Measurements from ENCODE around the gene RAP1B.

The RAP1B gene

GRCh38 chr12:68611094-68611805, 551 bp downstream of the RAP1B start:
- DNase-seq (ENCODE audit: insufficient read length, low spot score), result peak; percentile 28
- FAIRE-seq, result no peak

DNA sequence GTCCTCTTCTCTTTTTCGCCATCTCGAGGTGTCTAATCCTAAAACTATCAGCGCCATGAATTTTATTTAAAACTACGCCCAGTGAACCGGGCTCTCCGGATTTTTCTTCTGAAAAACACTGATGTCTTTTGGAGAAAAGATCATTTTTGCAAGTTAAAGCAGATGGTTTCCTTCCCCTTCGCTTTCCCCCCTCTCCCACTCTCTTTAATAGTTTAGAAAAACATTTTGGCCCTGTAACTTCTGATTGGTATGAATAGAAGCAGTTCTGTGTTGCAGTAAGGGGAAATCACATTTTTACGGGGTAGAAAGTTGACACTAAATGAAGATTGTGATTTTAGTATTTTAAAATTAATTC, 1.1 kb downstream of the RAP1B start:
- no peak for FAIRE-seq

GRCh38 chr12:68612202-68612601, 1.5 kb downstream of the RAP1B start:
- FAIRE-seq, result no peak
- DNase-seq (ENCODE audit: insufficient read length, low spot score), result no peak

More for the DNA sequence above, 1.1 kb downstream of the RAP1B start:
- DNase-seq (ENCODE audit: insufficient read length, low spot score), result no peak

GRCh38 chr12:68612697-68613096, 2.0 kb downstream of the RAP1B start:
- DNase-seq (ENCODE audit: insufficient read length, low spot score), result no peak
- FAIRE-seq, result peak; percentile 91

- DNase-seq (ENCODE audit: insufficient read length, low spot score) (no peak), FAIRE-seq (no peak)
Measured at GRCh38 chr12:68613209-68613904, 2.7 kb downstream of the RAP1B start.

DNA sequence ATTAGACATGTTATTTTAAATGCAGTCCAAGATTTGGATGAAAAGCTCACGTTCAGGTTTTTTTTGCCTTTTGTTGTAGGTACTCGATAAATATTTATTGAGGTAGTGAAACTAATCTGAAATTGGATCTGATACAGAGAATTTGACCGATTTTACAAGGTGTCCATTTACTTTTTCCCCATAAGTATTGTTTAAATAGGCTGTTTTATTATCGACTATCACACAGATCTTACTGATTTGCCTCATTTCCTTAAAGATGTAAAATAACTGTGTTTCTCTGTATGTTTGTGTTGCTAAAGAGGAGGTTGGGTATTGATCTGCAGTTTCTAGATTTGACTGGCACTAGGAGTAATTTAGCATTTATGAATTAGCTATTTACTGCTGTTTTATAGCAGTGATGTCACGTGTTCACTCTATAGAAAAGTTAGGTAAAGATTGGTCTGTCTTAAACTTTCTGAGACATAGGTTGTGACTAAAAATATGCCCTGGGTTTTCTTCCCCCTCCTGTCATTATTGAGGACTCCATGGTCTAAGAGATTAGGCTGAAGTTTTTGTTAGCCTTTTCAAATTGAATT, 3.5 kb downstream of the RAP1B start:
- FAIRE-seq (no peak), DNase-seq (ENCODE audit: insufficient read length, low spot score) (no peak)

- DNase-seq (ENCODE audit: insufficient read length, low spot score) (no peak), FAIRE-seq (no peak)
Measured at GRCh38 chr12:68614769-68615168, 4.1 kb downstream of the RAP1B start.

DNA sequence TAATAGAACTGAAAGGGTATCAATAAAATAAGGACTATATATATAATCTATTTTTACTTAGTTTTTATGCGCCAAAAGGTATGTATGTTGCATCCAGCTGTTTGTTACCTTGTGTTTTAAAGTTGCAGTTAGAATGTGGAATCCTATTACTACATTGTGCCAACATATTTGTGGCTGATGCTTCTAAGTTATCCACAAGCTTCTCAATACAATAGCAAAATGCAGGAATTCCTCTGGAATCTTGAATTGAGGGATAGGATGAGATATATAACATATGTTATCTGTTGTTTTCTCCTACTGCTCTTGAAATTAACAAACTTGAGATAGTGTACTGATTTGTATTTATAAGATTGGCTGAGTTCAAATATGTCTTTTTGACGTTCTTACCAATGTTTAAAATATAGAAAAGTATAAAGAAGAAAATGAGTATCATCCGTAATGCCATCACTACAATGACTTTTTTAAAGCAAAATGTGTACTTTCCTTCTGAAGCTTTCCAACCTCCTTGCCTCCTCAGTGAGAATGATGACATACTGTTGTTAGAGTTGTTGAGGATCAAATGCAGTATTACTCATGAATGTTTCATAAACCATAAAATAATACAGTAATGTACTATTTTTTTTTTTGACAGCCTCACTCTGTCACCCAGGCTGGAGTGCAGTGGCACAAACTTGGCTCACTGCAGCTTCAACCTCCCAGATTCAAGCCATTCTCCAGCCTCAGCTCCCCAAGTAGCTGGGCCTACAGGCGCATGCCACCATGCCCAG, 6.6 kb downstream of the RAP1B start:
- FAIRE-seq (no peak), DNase-seq (ENCODE audit: insufficient read length, low spot score) (no peak)

DNA sequence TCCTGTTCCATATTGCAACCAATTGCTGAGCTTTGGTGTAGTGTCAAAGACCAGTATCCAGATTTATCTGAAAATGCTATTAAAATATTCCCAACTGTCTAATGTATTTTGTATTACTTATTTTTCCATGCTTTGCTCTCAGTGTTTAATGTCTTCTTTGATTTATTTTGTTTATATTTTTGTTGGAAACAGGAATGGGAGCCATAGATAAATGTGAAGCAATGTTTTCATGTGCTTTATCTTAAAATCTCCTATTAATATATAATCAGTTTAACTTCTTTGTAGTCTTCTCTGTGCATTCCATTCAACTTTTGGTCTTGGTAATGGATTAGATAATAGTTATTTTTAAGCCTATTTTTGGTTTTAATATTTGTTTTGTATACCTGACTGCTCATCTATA, 8.8 kb downstream of the RAP1B start:
- no peak for DNase-seq (ENCODE audit: insufficient read length, low spot score)
- no peak for FAIRE-seq

DNA sequence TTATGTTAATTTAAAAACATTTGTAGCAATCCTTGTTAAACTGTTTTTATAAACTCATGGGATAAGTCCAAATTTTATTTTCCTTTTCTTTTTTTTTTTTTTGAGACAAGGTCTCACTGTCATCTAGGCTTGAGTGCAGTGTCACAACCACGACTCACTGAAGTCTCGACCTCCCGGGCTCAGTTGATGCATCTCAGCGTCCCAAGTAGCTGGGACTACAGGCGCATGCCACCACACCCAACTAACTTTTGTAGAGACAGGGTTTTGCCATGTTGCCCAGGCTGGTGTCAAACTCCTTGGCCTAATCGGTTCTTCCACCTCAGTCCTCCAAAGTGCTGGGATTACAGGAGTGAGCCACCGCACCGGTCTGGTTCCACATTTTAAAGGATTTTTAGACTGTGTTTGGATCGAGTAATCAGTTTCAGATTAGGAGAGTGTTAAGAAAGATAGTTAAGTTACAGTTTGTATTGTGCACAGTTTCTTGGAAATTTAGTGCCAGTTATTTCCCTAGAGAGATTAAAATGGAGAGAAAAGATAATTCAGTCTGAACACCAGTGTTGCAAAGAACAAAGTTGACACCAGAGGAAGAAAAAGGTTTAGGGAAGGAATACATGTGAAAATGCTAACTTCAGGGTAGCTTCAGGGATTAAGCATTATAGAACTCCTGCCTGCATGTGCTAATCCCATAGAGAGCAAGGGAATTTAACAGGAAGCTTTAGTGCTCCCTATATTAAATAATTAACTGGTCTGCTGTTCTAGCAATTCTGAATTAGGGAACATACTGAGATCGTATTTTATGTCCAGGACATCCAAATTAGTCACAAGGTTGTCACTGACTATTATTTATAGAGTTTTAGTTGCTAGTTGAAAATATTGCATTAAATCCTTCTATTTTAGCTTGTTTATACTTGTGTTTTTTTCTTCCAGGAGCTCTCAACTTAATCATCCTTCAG, 10.1 kb downstream of the RAP1B start:
- FAIRE-seq (no peak), DNase-seq (ENCODE audit: insufficient read length, low spot score) (no peak)

DNA sequence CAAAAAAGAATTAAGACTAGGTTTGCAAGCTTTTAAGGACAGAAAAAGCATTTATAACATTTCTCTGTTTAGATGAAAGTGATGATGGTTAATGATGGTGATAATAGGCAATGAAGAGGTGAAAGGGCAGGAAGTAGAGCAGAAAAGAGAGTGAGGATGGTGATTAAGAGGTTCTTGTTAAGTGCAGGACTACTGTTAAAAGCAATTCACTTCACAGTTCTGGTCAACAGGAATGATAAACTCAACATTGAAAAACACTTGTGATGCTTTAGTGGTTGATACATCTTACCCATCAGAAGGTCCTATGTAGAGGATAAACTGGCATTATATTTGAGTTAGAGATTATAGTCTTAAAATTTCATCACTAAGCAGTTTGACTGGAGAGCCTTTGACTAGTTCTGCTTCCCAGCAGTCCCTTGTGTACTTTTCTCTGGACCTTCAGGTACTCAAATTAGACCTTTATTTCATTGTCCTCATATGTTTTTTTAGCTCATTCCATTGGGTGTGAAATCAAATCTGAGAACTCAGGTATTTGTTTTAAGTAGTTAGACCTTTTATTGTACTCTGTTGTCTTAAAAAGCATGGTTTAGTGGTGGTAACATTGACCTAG, 10.9 kb downstream of the RAP1B start:
- DNase-seq (ENCODE audit: insufficient read length, low spot score), result no peak
- FAIRE-seq, result peak; percentile 65

DNA sequence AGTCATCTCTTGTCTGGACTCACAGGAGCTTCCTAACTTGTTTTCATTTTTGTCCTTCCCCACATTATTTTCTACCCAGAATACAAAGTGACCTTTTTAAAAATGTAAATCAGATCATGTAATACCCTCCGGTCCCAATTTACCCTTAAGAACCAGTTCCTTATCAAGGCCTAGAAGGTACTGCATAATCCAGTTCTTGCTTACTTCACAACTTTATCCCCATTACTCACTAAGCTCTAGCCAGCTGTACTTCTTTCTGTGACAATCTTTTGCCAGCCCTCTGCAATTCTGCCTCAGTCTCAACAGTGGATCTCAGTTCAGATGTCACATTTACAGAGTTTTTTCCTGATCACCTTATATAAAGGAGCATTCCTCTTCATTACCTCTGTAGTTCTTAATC, 11.6 kb downstream of the RAP1B start:
- FAIRE-seq (no peak), DNase-seq (ENCODE audit: insufficient read length, low spot score) (no peak)

- FAIRE-seq, result no peak
- DNase-seq (ENCODE audit: insufficient read length, low spot score), result no peak
Measured at GRCh38 chr12:68623059-68623458, 12.4 kb downstream of the RAP1B start.

GRCh38 chr12:68623984-68624383, 13.3 kb downstream of the RAP1B start:
- DNase-seq (ENCODE audit: insufficient read length, low spot score), result no peak
- no peak for FAIRE-seq

- FAIRE-seq (no peak), DNase-seq (ENCODE audit: insufficient read length, low spot score) (no peak)
Measured at GRCh38 chr12:68624933-68625332, 14.2 kb downstream of the RAP1B start.

DNA sequence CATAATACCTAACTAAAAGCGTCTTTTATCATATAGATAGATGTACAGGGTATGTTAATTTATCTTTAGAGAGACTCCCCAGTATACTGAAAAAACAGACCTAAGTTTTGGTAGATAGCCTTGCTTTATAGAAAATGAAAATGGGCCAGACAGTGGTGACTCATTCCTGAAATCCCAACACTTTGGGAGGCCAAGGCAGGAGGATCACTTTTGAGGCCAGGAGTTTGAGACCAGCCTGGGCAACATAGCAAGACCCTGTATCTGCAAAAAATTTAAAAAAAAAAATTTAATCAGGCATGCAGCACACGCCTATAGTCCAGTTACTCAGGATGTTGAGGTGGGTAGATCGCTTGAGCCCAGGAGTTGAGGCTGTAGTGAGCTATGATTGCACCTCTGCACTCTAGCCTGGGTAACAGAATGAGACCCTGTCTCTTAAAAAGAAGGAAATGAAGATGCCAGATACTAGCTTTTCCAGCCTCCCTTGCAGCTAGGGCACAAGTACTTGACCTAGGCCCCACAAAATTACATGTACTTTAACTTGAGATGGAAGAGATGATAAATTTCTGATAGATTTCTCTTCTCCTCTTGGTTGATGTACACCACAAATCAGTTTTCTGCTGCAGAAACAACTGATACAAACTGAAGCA, 17.1 kb downstream of the RAP1B start:
- FAIRE-seq, result no peak

GRCh38 chr12:68628698-68629097, 18.0 kb downstream of the RAP1B start:
- DNase-seq (ENCODE audit: insufficient read length, low spot score), result no peak
- no peak for FAIRE-seq

More for the DNA sequence above, 17.1 kb downstream of the RAP1B start:
- no peak for DNase-seq (ENCODE audit: insufficient read length, low spot score)

DNA sequence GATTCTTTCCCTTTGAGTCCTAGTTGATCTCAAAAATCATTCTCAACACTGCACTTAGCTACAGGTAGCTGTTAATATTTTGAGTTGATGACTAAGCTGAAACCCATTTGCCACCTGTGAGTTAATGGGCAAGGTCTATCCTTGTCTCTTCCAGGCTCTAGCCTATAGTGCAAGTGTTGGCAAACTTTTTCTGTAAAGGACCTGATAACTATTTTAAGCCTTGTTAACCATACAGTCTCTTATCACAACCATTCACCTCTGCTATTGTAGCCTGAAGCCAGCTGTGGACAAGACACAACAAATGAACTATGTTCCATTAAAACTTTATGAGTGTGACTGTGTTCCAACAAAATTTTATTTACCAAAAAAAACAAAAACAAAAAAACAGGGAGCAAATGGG, 19.4 kb downstream of the RAP1B start:
- FAIRE-seq, result no peak
- DNase-seq (ENCODE audit: insufficient read length, low spot score), result no peak

GRCh38 chr12:68630598-68630997, 19.9 kb downstream of the RAP1B start:
- DNase-seq (ENCODE audit: insufficient read length, low spot score) (no peak), FAIRE-seq (peak; percentile 87)

Measured in GM19239 (cell line).